Measurements from ENCODE around the gene ELOB.

The ELOB gene

GRCh38 chr16:2785101-2785991 is 8.3 kb upstream of the ELOB start:
- Histone ChIP-seq H4K8ac (ENCODE audit: low read length) (no peak overlapping the region), H3K23ac (ENCODE audit: low read length in 2 of 2) (no peak overlapping the region)
- WGBS = 91% methylated on average over 76 of the region's 79 CpGs

GRCh38 chr16:2784358-2785100 is 7.4 kb upstream of the ELOB start:
- H2AFZ ChIP-seq (ENCODE audit: low read depth, low read length) = no peak overlapping the region
- H3K9me3 ChIP-seq (ENCODE audit: control insufficient read depth, low read length) = no peaks in the 10 kb centered on the region
- no peaks in the 10 kb centered on the region for H3K36me3 ChIP-seq (ENCODE audit: control insufficient read depth in 1 of 2, insufficient read depth in 2 of 2, low read depth in 1 of 2, low read length in 2 of 2)
- no peak overlapping the region for H2BK12ac ChIP-seq (ENCODE audit: low read length in 2 of 2)
- H3K9ac ChIP-seq (ENCODE audit: low read length) = no peak overlapping the region
- H3K23ac ChIP-seq (ENCODE audit: low read length in 2 of 2) = no peak overlapping the region
- H2BK5ac ChIP-seq (ENCODE audit: low read depth, low read length, poor library complexity, severe bottlenecking) = no peak overlapping the region
- no peak for DNase-seq
- peaks cover 1% of the 10 kb centered on the region for H3K79me1 ChIP-seq (replicated peaks; ENCODE audit: low read length, poor library complexity, severe bottlenecking)
- H3K4me3 ChIP-seq (ENCODE audit: insufficient read depth in 1 of 2, low read depth in 1 of 2, low read length in 2 of 2) = no peak overlapping the region
- no peak overlapping the region for H3K4me2 ChIP-seq (ENCODE audit: low read length, poor library complexity, severe bottlenecking)
- H3K27ac ChIP-seq (ENCODE audit: low read length, poor library complexity, severe bottlenecking) = no peak overlapping the region
- no peak overlapping the region for H3K4ac ChIP-seq (ENCODE audit: low read depth in 1 of 2, low read length in 2 of 2)
- no peak overlapping the region for H4K8ac ChIP-seq (ENCODE audit: low read length)
- H2BK15ac ChIP-seq (ENCODE audit: low read depth, poor library complexity, severe bottlenecking) = no peak overlapping the region
- no peak overlapping the region for H2BK120ac ChIP-seq (ENCODE audit: low read depth, low read length)
- no peak overlapping the region for H3K14ac ChIP-seq (ENCODE audit: low read length in 2 of 2)
- H2AK5ac ChIP-seq (ENCODE audit: low read length, severe bottlenecking) = no peak overlapping the region
- peaks cover 2% of the 10 kb centered on the region for H3K4me1 ChIP-seq (ENCODE audit: control insufficient read depth, insufficient read depth, low read depth, low read length)
- no peak overlapping the region for H4K91ac ChIP-seq (ENCODE audit: low read length)
- WGBS = 91% methylated on average over 14 of the region's 15 CpGs
- H3K18ac ChIP-seq (ENCODE audit: low read depth in 1 of 2, low read length in 2 of 2) = no peak overlapping the region
- peaks cover 9 to 60% of the 10 kb centered on the region in 2 experiments for H3K27me3 ChIP-seq (ENCODE audit: control insufficient read depth in 1 of 2, insufficient read depth in 1 of 2, low read length in 2 of 2)

More at GRCh38 chr16:2785101-2785991, 8.3 kb upstream of the ELOB start:
- Histone ChIP-seq H3K9me3 (ENCODE audit: control insufficient read depth, low read length) (no peaks in the 10 kb centered on the region), H2BK5ac (ENCODE audit: low read depth, low read length, poor library complexity, severe bottlenecking) (no peak overlapping the region), H4K91ac (ENCODE audit: low read length) (no peak overlapping the region), H3K4me3 (ENCODE audit: insufficient read depth in 1 of 2, low read depth in 1 of 2, low read length in 2 of 2) (no peak overlapping the region), H3K18ac (ENCODE audit: low read depth in 1 of 2, low read length in 2 of 2) (no peak overlapping the region), H3K4me1 (ENCODE audit: control insufficient read depth, insufficient read depth, low read depth, low read length) (peaks cover 2% of the 10 kb centered on the region), H2BK12ac (ENCODE audit: low read length in 2 of 2) (no peak overlapping the region), H3K4me2 (ENCODE audit: low read length, poor library complexity, severe bottlenecking) (no peak overlapping the region), H3K9ac (ENCODE audit: low read length) (no peak overlapping the region), H3K4ac (ENCODE audit: low read depth in 1 of 2, low read length in 2 of 2) (no peak overlapping the region), H2AFZ (ENCODE audit: low read depth, low read length) (no peak overlapping the region), H2BK15ac (ENCODE audit: low read depth, poor library complexity, severe bottlenecking) (no peak overlapping the region), H3K36me3 (ENCODE audit: control insufficient read depth in 1 of 2, insufficient read depth in 2 of 2, low read depth in 1 of 2, low read length in 2 of 2) (no peaks in the 10 kb centered on the region), H3K79me1 (replicated peaks; ENCODE audit: low read length, poor library complexity, severe bottlenecking) (no peaks in the 10 kb centered on the region), H3K27ac (ENCODE audit: low read length, poor library complexity, severe bottlenecking) (no peak overlapping the region), H2BK120ac (ENCODE audit: low read depth, low read length) (no peak overlapping the region), H2AK5ac (ENCODE audit: low read length, severe bottlenecking) (no peak overlapping the region), H3K27me3 (ENCODE audit: control insufficient read depth in 1 of 2, insufficient read depth in 1 of 2, low read length in 2 of 2) (peaks cover 10 to 66% of the 10 kb centered on the region in 2 experiments), H3K14ac (ENCODE audit: low read length in 2 of 2) (no peak overlapping the region)
- no peak for DNase-seq

DNA sequence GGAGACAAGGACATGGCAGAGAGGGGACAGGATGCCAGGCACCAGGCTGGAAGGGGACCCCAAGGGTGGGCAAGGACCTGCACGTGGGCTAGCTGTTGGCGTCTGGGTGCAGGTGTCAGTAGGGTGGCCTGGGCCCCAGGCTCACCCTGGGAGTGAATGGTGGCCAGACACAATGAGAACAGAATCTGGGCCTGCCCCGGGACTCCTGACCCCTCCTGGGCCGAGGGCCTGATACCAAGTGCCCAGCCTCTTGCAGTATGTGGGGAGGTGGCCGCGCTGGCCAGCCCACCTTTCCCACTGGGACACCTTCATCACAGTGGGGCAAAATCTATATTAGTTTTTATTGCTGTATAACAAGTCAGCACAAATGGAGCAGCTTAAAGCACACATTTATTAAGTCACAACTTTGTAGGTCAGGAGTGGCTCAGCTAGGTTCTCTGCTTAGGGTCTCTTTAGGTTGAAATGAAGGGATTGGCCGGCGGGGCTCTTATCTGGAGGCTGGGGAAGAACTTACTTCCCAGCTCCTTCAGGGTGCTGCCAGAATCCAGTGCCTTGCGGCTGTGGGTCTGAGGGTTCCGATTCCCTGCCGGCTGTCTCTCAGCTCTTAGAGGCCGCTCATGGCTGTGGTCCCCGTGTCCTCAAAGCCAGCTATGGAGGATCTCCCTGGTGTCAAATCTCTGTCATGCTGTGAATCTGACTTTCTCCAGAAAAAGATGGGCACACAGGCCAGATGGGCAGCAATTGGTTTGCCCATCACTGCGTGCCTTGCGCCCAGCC is 6.7 kb upstream of the ELOB start:
- H3K27me3 ChIP-seq (ENCODE audit: control insufficient read depth in 1 of 2, insufficient read depth in 1 of 2, low read length in 2 of 2) = peaks cover 7 to 54% of the 10 kb centered on the region in 2 experiments
- no peak overlapping the region for H3K9ac ChIP-seq (ENCODE audit: low read length)
- peaks cover 6% of the 10 kb centered on the region for H3K4me1 ChIP-seq (ENCODE audit: control insufficient read depth, insufficient read depth, low read depth, low read length)
- H2AK5ac ChIP-seq (ENCODE audit: low read length, severe bottlenecking) = no peak overlapping the region
- H4K8ac ChIP-seq (ENCODE audit: low read length) = no peak overlapping the region
- peak overlapping the region; percentile 57 for H2BK15ac ChIP-seq (ENCODE audit: low read depth, poor library complexity, severe bottlenecking)
- no peak overlapping the region for H2BK120ac ChIP-seq (ENCODE audit: low read depth, low read length)
- H3K4ac ChIP-seq (ENCODE audit: low read depth in 1 of 2, low read length in 2 of 2) = no peak overlapping the region
- H3K36me3 ChIP-seq (ENCODE audit: control insufficient read depth in 1 of 2, insufficient read depth in 2 of 2, low read depth in 1 of 2, low read length in 2 of 2) = no peaks in the 10 kb centered on the region
- no peaks in the 10 kb centered on the region for H3K9me3 ChIP-seq (ENCODE audit: control insufficient read depth, low read length)
- H3K18ac ChIP-seq (ENCODE audit: low read depth in 1 of 2, low read length in 2 of 2) = no peak overlapping the region
- no peak for DNase-seq
- no peak overlapping the region for H2AFZ ChIP-seq (ENCODE audit: low read depth, low read length)
- no peak overlapping the region for H3K23ac ChIP-seq (ENCODE audit: low read length in 2 of 2)
- no peak overlapping the region for H3K14ac ChIP-seq (ENCODE audit: low read length in 2 of 2)
- H3K4me2 ChIP-seq (ENCODE audit: low read length, poor library complexity, severe bottlenecking) = no peak overlapping the region
- H4K91ac ChIP-seq (ENCODE audit: low read length) = no peak overlapping the region
- H2BK12ac ChIP-seq (ENCODE audit: low read length in 2 of 2) = no peak overlapping the region
- peaks cover 9% of the 10 kb centered on the region for H3K79me1 ChIP-seq (replicated peaks; ENCODE audit: low read length, poor library complexity, severe bottlenecking)
- H3K4me3 ChIP-seq (ENCODE audit: insufficient read depth in 1 of 2, low read depth in 1 of 2, low read length in 2 of 2) = no peak overlapping the region
- 87% methylated on average over 15 of the region's 15 CpGs for WGBS
- H3K27ac ChIP-seq (ENCODE audit: low read length, poor library complexity, severe bottlenecking) = no peak overlapping the region
- H2BK5ac ChIP-seq (ENCODE audit: low read depth, low read length, poor library complexity, severe bottlenecking) = no peak overlapping the region
